Activated CD4-positive, alpha-beta T cell treated with anti-CD3 and anti-CD28 coated beads, Interleukin-2, amount 50 U/mL, for 16 hours (primary cell): ENCODE measurements around the gene WFDC5.

Source experiments
- DNase-seq: peaks from one replicate; pipeline ENCODE4 v3.0.0-alpha.2; 2020

The WFDC5 gene

GRCh38 chr20:45113865-45114264 lies 1.1 kb downstream of the WFDC5 start:
- DNase-seq, result no peak

GRCh38 chr20:45112754-45113153 lies 2.2 kb downstream of the WFDC5 start:
- DNase-seq, result no peak

- DNase-seq, result peak; percentile 30
Measured at GRCh38 chr20:45111799-45112471, 3.0 kb downstream of the WFDC5 start.

- DNase-seq, result no peak
Measured at GRCh38 chr20:45111285-45111684, 3.7 kb downstream of the WFDC5 start.

- DNase-seq, result no peak
Measured at GRCh38 chr20:45110301-45110700, 4.7 kb downstream of the WFDC5 start.

GRCh38 chr20:45109634-45110033 lies 5.3 kb downstream of the WFDC5 start:
- no peak for DNase-seq

GRCh38 chr20:45105317-45105716 lies 9.7 kb downstream of the WFDC5 start:
- DNase-seq, result no peak

- DNase-seq, result no peak
Measured at GRCh38 chr20:45104786-45105185, 10.2 kb downstream of the WFDC5 start.

GRCh38 chr20:45103072-45103471 lies 11.9 kb downstream of the WFDC5 start:
- DNase-seq, result no peak

GRCh38 chr20:45101333-45101850 lies 13.6 kb downstream of the WFDC5 start:
- no peak for DNase-seq

GRCh38 chr20:45100563-45101245 lies 14.3 kb downstream of the WFDC5 start, which contains the start of gene KCNS1:
TSS of gene KCNS1 (minus strand) at chr20:45101127. CDS start at chr20:45099236, 1,891 bp downstream.
- no peak for DNase-seq

- DNase-seq, result no peak
Measured at GRCh38 chr20:45098103-45098773, 16.7 kb downstream of the WFDC5 start.

- peak; percentile 59 for DNase-seq
Measured at GRCh38 chr20:45097485-45098102, 17.4 kb downstream of the WFDC5 start.

GRCh38 chr20:45096781-45097180 lies 18.2 kb downstream of the WFDC5 start:
- DNase-seq, result no peak

GRCh38 chr20:45095805-45096238 lies 19.2 kb downstream of the WFDC5 start:
- DNase-seq, result peak; percentile 72

GRCh38 chr20:45094864-45095574 lies 20.0 kb downstream of the WFDC5 start:
- DNase-seq, result no peak

GRCh38 chr20:45094201-45094600 lies 20.8 kb downstream of the WFDC5 start:
- no peak for DNase-seq

- no peak for DNase-seq
Measured at GRCh38 chr20:45092898-45093297, 22.1 kb downstream of the WFDC5 start.

- no peak for DNase-seq
Measured at GRCh38 chr20:45091366-45091765, 23.6 kb downstream of the WFDC5 start.

GRCh38 chr20:45090481-45090880 lies 24.5 kb downstream of the WFDC5 start:
- no peak for DNase-seq

GRCh38 chr20:45088247-45088646 lies 26.7 kb downstream of the WFDC5 start:
- no peak for DNase-seq

- no peak for DNase-seq
Measured at GRCh38 chr20:45087814-45088213, 27.2 kb downstream of the WFDC5 start.
